Fibroblast of lung (primary cell): Measurements from ENCODE around the gene ZNF396. TPM values are rescaled to one million over a fixed set of nuclear protein-coding genes. Genes with fewer than 3 reads are reported as not detected.

Source experiments
- DNase-seq, 2 donors: peaks; one replicate each; pipeline versions ENCODE4 v3.0.0 to v3.0.0-alpha.2; 2010; ENCODE audit warnings: low read depth in 2 of 2
- H2AFZ ChIP-seq: 2 replicates; pipeline ENCODE4 v1.5.1; 2012; ENCODE audit warnings: low read length, control low read depth, inconsistent platforms
- H3K27ac ChIP-seq: 2 replicates; pipeline ENCODE4 v1.5.1; 2011; ENCODE audit warnings: low read length, control low read depth; ENCODE audit not compliant: insufficient read depth
- H3K27me3 ChIP-seq: 2 replicates; pipeline ENCODE4 v1.5.1; 2011; ENCODE audit warnings: mild to moderate bottlenecking, low read length; ENCODE audit not compliant: control insufficient read depth, insufficient read depth
- H3K36me3 ChIP-seq: 2 replicates; pipeline ENCODE4 v1.5.1; 2011; ENCODE audit warnings: low read length; ENCODE audit not compliant: control insufficient read depth, insufficient read depth
- H3K4me1 ChIP-seq: 2 replicates; pipeline ENCODE4 v1.5.1; 2011; ENCODE audit warnings: low read length; ENCODE audit not compliant: control insufficient read depth, insufficient read depth; ENCODE audit errors: extremely low read depth
- H3K4me2 ChIP-seq: 2 replicates; pipeline ENCODE4 v1.5.1; 2011; ENCODE audit warnings: low read length, control low read depth; ENCODE audit not compliant: insufficient read depth; ENCODE audit errors: extremely low read depth
- H3K4me3 ChIP-seq, 4 experiments: fragments of 200-600 bp in 1 of 4; sonication (generic) in 1 of 4; replicated peaks in 1 of 4; 2 replicates each; pipeline ENCODE4 v1.5.1; 2011 to 2016; ENCODE audit warnings: low read length in 4 of 4, low read depth in 3 of 4, mild to moderate bottlenecking in 3 of 4, control low read depth in 2 of 4, inconsistent platforms in 1 of 4, mixed read lengths in 1 of 4; ENCODE audit not compliant: insufficient read depth in 1 of 4; ENCODE audit errors: control extremely low read depth in 1 of 4
- H3K79me2 ChIP-seq: 2 replicates; pipeline ENCODE4 v1.5.1; 2012; ENCODE audit warnings: mild to moderate bottlenecking, low read length, inconsistent platforms; ENCODE audit not compliant: control insufficient read depth, insufficient read depth
- H3K9ac ChIP-seq: 2 replicates; pipeline ENCODE4 v1.5.1; 2011; ENCODE audit warnings: mild to moderate bottlenecking, low read length, control low read depth; ENCODE audit not compliant: insufficient read depth
- H3K9me3 ChIP-seq: 2 replicates; pipeline ENCODE4 v1.5.1; 2012; ENCODE audit warnings: low read depth, low read length; ENCODE audit not compliant: control insufficient read depth, insufficient read depth
- H4K20me1 ChIP-seq: 2 replicates; pipeline ENCODE4 v1.5.1; 2011; ENCODE audit warnings: low read length; ENCODE audit not compliant: control insufficient read depth, insufficient read depth; ENCODE audit errors: extremely low read depth
- CTCF ChIP-seq, 2 donors: IDR thresholded peaks in 1 of 2; conservative IDR thresholded peaks in 1 of 2; 1 replicate in 1 of 2; 2 replicates in 1 of 2; pipeline ENCODE4 v1.5.1; 2011 to 2012; ENCODE audit warnings: low read length in 2 of 2, control low read depth in 1 of 2, inconsistent platforms in 1 of 2, low read depth in 1 of 2, mild to moderate bottlenecking in 1 of 2
- EZH2 ChIP-seq: IDR thresholded peaks from 2 replicates; pipeline ENCODE4 v1.5.1; 2012; ENCODE audit warnings: low read length, control low read depth, mild to moderate bottlenecking; ENCODE audit errors: missing control alignments
- polyA minus RNA-seq: library from RNA; depleted of rRNA, polyadenylated mRNA; stranded (reverse); fragments of >200 nt; gene quantifications from 2 replicates; pipeline ENCODE4 v1.2.3, GENCODE V29; 2011; ENCODE audit warnings: low replicate concordance
- polyA plus RNA-seq, 2 donors: library from polyadenylated mRNA; depleted of rRNA in 1 of 2; stranded (reverse) in 1 of 2; unstranded in 1 of 2; fragments of >200 nt; gene quantifications; 2 replicates each; pipeline ENCODE4 v1.2.1, GENCODE V29; 2011 to 2012; ENCODE audit warnings: missing spikeins in 1 of 2
- total RNA-seq: library from RNA; depleted of rRNA; stranded (reverse); fragments of >200 nt; gene quantifications from 2 replicates; pipeline ENCODE4 v1.2.1, GENCODE V29; 2014

The ZNF396 gene
- total RNA-seq = 2.8 and 5.0 TPM in 2 replicates
- 0.80 and 1.7 TPM in 2 replicates for polyA plus RNA-seq
- 0.87 and 1.0 TPM in 2 replicates for polyA plus RNA-seq (2012)
- polyA minus RNA-seq = 1.3 TPM in 1 of 2 replicates, not detected in the other

DNA sequence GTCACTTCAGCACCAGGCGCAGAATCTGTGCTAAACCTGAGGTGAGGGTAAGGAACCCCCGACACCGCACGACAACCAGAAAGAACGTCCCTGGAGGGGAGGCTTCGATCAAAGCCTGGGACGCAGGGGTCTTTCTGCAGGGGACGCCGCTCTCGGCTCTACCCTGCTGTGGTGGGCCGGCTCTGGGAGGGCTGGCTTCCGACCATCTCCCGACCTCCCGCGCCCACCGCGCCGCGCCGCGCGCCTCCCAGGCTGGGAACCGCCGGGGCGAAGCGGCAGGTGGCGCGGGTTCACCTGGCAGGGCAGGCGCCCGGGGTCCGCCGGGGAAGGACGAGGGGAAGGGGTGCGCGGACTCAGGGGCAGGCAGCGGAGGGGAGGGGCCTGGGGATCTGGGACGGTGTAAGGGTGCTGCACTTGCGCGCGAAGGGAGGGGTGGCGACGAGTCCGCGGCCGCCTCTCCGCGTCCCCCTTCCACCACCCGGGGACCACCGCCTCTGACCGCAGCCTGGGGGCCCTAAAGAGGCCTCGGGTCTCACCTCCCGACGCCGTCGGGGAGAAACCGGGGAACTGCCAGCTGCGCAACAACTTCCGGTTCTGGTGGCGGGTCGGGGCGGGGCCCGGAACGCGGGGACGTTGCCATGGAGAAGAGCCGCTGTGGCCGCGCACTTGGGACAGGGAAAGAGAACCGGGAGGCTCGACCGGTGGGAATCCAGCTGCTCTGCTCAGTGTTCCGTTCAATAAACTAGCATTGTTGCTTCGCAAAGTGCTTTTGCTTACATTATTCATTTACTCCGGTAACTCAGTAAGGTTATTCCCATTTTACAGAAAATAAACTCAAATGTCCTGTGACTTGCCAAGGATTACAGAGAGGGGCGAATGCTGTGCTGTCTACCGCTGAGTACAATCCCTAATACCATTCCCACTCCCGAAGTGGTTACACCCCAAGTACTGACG is at the start of gene ZNF396:
Gene ZNF396, minus strand, starts transcription at position 596 of the 954 bp plus-strand sequence. CDS start 3,045 bp downstream, outside the sequence.
- no peak for TF ChIP-seq EZH2
- no peak for TF ChIP-seq CTCF (conservative IDR thresholded peaks at IDR 0.05 in 1 of 2, IDR thresholded peaks at IDR 0.05 in 1 of 2; ENCODE audit: low read depth in 1 of 2, low read length in 2 of 2)
- DNase-seq = peak; percentile 51 to 62
- Histone ChIP-seq H2AFZ (peak within 1 kb of the TSS; percentile 81), H3K79me2 (no peaks in the 10 kb centered on the region), H3K36me3 (no peaks in the 10 kb centered on the region), H3K4me1 (peaks cover 1% of the 10 kb centered on the region), H3K9me3 (no peaks in the 10 kb centered on the region), H3K4me2 (peak within 1 kb of the TSS; percentile 82), H3K4me3 (peak within 1 kb of the TSS; percentile 55 to 70 (median 65)), H4K20me1 (no peaks in the 10 kb centered on the region), H3K27ac (no peak within 1 kb of the TSS), H3K27me3 (no peaks in the 10 kb centered on the region), H3K9ac (no peak within 1 kb of the TSS)

- H4K20me1 ChIP-seq = no peaks in the 10 kb centered on the region
- TF ChIP-seq CTCF (conservative IDR thresholded peaks at IDR 0.05 in 1 of 2, IDR thresholded peaks at IDR 0.05 in 1 of 2; ENCODE audit: low read depth in 1 of 2, low read length in 2 of 2) (no peak), EZH2 (no peak)
- H2AFZ ChIP-seq = no peak overlapping the region
- H3K27me3 ChIP-seq = no peaks in the 10 kb centered on the region
- H3K9ac ChIP-seq = no peak overlapping the region
- H3K4me2 ChIP-seq = no peak overlapping the region
- no peak overlapping the region for H3K4me3 ChIP-seq
- H3K79me2 ChIP-seq = no peaks in the 10 kb centered on the region
- no peaks in the 10 kb centered on the region for H3K36me3 ChIP-seq
- no peaks in the 10 kb centered on the region for H3K9me3 ChIP-seq
- H3K27ac ChIP-seq = no peak overlapping the region
- no peak for DNase-seq
- no peaks in the 10 kb centered on the region for H3K4me1 ChIP-seq
These were observed 49.6 kb upstream of the ZNF396 start for GRCh38 chr18:35426786-35427185.

DNA sequence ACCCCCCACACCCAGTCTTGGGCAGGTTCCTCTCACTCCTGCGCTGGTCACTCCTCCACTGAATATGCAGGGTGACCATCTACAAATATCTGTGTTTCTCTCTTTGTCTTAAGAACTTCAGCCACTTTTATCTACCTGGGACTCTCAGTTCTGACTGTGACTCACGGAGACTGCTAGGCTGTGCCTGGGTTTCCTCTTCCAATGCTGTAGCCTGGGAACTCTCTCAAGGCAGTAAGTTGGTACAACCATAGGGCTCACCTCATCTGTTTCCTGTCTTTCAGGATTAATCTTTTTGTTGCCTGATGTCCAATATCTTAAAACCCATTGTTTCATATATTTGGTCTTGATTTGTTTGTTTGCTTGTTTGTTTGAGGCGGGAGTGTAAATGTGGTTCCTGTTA is 47.2 kb upstream of the ZNF396 start:
- no peak overlapping the region for H3K4me2 ChIP-seq
- no peaks in the 10 kb centered on the region for H3K36me3 ChIP-seq
- no peaks in the 10 kb centered on the region for H3K4me1 ChIP-seq
- no peak overlapping the region for H3K9ac ChIP-seq
- H3K79me2 ChIP-seq = no peaks in the 10 kb centered on the region
- H3K27me3 ChIP-seq = no peaks in the 10 kb centered on the region
- TF ChIP-seq EZH2 (no peak), CTCF (conservative IDR thresholded peaks at IDR 0.05 in 1 of 2, IDR thresholded peaks at IDR 0.05 in 1 of 2; ENCODE audit: low read depth in 1 of 2, low read length in 2 of 2) (no peak)
- DNase-seq = no peak
- H2AFZ ChIP-seq = no peak overlapping the region
- no peak overlapping the region for H3K27ac ChIP-seq
- H3K4me3 ChIP-seq = no peak overlapping the region
- no peaks in the 10 kb centered on the region for H4K20me1 ChIP-seq
- no peaks in the 10 kb centered on the region for H3K9me3 ChIP-seq
